CD4-positive, alpha-beta T cell treated with Interleukin-10 for 1 hour (primary cell): ENCODE results near the gene IRF4.
A peak's percentile ranks its signal among the peaks of the same experiment; 100 is the strongest.
"Not testable (repeated sequence)": the region's sequence is repeated elsewhere in the genome, so short reads cannot be mapped to it uniquely, and the experiment has no call there.

Source experiments
- DNase-seq: peaks from one replicate; pipeline ENCODE4 v3.0.0-alpha.2; 2020

The IRF4 gene

GRCh38 chr6:423055-423798 is 31.7 kb downstream of the IRF4 start:
- no peak for DNase-seq

DNA sequence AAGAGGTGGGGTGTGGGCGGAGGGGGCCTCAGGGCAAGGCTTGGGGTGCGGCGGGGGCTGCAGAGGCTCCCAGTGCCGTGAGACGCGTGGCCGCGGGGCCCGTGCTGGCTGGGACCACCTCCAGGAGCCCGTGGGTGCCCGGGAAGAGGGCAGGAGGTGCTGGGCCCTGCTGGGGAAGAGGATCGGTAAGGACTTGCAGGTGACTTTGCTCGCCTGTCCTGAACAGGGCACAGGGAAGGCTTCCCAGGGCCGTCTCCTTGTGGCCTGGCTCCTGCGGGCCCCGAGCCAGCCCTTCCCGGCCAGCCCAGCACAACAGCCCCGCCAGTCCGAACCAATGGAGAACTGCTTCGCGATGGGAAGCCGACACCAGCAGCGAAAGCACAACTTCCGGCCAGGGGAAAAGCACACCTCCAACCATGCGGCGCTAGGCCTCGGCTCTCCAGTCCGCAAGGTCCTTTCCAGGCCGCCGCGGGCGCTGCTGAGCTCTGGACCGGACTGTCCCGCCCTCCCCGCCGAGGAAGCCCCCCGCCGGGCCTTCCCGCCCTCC is 32.3 kb downstream of the IRF4 start:
- DNase-seq: no peak

DNA sequence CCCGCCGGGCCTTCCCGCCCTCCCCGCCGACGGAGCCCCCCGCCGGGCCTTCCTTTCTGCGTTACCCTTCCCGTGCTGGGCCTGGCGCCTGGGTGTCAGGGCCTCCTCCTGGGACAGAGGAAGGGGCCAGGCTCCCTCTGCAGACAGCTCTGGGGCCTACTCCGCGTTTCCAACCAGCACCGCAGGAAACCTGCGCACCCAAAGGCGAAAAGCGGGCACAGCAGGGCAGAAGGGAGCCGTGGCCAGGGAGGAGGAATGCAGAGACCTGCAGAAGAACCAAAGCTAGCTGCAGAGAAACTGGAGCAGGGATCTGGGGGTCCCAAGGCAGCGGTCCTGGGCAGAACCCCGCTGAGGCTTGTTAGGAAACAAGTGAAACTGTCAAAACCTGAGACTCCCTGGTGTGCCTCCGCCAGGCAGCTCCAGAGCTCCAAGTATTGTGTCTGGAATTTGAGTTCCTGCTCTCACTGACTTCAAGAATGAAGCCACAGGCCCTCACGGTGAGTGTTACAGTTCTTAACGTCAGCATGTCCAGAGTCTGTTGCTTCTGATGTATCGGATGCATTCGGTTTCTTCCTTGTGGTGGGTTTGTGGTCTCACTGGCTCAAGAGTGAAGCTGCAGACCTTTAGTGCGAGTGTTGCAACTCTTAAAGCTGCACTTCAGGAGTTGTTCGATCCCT is 33.3 kb downstream of the IRF4 start:
- no peak for DNase-seq

- not testable (repeated sequence) for DNase-seq
Observed at GRCh38 chr6:425418-425788, 33.9 kb downstream of the IRF4 start.

GRCh38 chr6:426198-426738 is 34.7 kb downstream of the IRF4 start:
- DNase-seq: not testable (repeated sequence)

- DNase-seq: no peak
Observed at GRCh38 chr6:428047-428603, 36.6 kb downstream of the IRF4 start.

DNA sequence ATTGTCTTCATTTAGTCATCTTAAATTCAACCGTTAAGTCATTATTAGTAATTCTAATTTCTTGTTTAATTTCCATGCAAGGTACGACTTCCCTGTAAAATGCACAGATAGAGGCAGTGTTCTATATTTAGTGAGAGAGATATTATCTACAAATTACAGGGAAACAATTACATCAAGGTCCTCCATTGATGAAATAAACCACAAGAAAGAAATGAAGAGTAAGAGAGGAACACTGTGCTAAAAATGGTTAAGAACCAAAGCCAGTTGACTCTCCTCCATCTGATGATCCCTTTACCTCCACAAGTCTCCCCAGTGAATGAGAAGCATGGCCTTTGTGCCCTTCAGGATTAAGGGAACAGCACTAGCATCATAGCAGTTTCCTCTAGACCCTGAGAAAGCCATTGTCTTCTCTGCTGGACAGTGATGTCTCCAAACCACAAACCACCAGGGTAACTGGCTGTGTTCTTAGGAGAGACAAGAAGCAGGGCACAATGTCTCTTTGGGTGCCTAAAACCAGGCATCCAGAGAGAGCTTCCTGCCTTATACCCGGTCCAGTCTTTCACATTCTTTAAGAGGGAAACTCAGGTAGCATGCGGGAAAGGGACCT is 38.1 kb downstream of the IRF4 start:
- no peak for DNase-seq

DNA sequence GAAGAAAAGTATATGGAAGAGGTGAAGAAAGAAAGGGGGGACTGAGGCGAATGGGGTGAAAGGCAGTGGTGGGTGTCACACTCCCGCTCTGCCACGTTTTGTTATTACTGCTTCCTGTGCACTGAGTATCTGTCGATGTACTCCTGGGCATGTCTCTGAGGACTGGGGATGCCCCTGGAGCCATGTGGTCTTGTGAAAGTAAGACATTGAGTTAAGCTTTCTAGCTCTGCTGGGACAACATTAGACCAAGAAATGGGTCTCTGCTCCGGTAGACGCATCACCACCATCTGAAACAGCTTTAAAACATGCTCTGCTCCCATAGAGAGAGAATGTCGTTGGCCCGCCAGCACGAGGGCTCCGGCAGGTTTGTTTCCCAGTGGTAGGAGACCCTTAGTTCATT is 40.0 kb downstream of the IRF4 start:
- DNase-seq: no peak

DNA sequence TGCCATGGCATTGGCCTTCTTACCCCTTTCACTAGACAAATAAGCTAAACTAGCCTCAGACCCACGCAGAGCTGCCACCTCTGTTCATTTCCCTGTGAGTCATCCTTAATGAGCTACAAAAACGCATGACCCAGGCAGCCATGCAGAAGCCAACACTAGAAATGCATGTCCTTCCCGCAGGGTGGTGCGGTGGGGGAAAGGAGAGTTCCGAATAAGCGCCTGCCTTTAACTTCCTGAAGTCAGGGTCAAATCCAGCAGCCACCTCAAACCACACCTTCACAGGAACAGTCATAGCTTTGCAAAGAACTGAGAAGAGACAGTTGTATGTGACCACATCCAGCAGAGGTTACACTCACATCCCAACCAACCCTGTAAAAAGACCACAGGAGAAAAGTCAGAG is 40.4 kb downstream of the IRF4 start:
- DNase-seq: peak; percentile 24

DNA sequence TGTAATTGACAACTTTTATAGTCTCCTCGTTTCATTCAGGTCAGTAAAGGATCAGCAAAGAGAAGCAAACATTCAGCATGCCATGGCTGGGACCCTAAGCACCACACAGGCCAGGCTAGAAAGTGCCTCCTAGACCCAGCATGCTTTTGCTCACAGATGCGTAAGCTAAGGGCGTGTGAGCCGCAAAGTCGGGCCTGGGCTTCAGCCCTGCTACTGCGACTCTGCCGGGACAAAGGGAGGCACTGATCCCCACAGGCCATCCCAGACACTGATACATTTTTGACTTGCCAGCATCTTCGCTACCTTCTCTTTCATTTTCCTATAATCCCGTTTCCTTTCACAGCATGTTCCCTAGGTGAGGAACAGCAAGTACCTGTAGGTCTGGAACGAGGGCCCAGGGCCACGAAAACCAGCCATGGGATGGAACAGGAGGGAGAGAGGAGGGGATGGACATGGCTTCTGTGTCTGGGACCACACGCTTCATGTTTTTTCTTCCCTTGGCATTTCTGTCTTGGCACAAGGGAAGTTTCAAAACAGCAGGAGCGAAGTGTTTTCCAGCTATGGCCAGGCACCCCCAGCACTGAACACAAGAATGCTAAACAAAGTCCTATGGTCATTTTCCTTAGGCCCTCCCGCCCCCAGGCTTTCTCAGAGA is 42.6 kb downstream of the IRF4 start:
- no peak for DNase-seq

DNA sequence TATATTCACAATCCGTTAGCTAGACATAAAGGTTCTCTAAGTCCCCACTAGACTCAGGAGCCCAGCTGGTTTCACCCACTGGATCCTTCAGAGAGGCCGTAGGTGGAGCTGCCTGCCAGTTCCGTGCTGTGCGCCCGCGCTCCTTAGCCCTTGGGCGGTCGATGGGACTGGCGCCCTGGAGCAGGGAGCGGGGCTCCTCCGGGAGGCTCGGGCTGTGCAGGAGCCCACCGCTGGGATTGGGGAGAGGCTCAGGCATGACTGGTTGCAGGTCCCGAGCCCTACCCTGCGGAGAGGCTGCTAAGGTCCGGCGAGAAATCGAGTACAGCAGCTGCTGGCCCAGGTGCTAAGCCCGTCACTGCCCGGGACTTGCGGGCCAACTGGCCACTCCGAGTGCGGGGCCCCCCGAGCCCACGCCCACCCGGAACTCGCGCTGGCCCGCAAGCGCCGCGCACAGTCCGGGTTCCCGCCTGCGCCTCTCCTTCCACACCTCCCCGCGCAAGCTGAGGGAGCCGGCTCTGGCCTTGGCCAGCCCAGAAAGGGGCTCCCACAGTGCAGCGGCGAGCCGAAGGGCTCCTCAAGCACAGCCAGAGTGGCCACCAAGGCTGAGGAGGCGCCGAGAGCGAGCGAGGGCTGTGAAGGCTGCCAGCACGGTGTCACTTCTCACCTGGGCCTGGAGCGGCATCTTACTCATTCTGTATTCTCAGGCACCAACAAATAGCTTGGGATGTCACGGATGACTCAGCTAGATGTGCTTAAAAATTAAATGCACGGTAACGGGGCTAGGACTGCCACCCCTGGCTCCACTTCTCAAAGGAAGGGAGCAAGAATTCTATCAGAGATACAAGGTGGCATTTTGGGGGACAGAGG is 44.1 kb downstream of the IRF4 start:
- no peak for DNase-seq

- no peak for DNase-seq
Observed at GRCh38 chr6:436308-437036, 44.9 kb downstream of the IRF4 start.

- DNase-seq: no peak
Observed at GRCh38 chr6:437037-437392, 45.5 kb downstream of the IRF4 start.

DNA sequence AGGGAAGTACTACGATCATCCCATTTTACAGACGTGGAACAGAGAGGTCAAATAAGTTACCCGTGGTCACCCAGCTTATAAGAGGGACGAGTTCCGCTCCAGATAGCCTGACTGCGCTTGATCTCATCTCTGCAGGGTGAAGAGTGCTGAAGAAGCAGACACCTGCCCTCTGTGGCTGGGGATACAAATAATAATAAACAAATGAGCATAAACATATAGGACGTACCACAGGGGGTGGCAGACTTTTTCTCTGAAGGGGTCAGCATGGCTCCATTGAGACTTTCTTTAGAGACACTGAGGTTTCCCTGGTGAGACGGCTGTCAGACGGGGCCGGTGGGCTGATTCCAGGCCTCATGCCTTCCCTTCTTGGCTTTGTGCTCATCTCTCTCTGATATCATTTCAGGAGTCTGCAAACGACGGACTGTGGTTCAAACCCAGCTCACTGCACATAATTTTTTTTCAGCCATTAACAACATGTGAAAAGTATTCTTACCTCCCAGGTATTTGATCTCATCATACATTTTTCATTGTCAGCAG is 47.1 kb downstream of the IRF4 start:
- no peak for DNase-seq

GRCh38 chr6:439641-440167 is 48.2 kb downstream of the IRF4 start:
- DNase-seq: no peak

- no peak for DNase-seq
Observed at GRCh38 chr6:441126-441920, 49.8 kb downstream of the IRF4 start.

DNA sequence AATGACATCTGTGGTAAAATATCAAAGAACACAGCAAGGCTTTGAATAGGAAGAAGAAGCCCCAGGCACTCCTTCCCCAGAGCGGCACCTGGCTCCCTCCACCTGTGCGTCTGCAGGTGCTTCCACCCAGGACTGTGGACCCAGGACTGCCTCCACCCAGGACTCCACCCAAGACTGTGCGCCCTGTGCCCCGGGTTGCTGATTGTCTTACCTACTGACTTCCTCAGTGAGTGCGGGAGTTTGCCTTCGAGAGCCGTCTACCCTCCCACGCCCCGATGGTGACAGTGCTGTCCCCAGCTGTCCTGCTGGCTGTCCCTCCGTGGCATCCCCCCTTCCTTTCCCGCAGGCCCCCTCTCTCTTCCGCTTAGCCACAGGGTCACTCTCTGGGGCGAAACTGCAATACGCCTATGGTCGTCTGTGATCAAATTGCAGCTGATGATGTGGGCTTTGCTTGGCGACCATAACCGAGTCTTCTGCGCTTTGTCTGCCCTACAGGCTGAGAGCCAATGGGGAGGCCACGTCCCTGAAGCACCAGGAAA is 52.1 kb downstream of the IRF4 start:
- DNase-seq: no peak

DNA sequence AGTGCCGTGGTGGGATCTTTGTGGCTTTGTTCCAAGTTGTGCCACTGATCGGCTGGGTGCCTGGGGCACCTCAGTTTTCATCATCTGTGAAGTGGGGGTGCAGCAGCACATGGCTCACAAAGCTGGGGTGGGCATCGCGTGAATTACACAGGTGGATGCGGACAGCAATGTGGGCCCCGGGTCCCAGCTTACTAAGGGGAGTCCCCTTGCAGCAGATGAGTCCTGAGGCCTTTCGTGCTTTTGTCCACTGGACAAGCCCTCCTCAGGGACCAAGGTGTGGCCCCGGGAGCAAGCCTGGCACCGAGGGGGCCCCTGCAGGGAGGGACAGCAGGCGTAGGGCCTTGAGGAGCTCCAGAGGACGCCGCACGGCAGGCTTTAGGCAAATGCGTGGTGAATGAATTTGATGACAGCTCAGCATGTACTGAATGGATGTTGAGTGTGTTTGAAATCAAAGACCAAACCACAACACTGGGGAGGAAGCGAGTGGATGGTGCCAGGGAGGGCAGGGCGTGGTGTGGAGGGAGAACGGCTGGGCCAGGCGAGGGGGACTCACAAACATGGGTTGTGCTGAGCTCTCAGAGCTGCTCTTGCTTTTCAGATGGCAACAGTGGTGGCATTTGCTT is 53.2 kb downstream of the IRF4 start:
- peak; percentile 54 for DNase-seq
